ENCODE data around the gene NISCH.

The NISCH gene

DNA sequence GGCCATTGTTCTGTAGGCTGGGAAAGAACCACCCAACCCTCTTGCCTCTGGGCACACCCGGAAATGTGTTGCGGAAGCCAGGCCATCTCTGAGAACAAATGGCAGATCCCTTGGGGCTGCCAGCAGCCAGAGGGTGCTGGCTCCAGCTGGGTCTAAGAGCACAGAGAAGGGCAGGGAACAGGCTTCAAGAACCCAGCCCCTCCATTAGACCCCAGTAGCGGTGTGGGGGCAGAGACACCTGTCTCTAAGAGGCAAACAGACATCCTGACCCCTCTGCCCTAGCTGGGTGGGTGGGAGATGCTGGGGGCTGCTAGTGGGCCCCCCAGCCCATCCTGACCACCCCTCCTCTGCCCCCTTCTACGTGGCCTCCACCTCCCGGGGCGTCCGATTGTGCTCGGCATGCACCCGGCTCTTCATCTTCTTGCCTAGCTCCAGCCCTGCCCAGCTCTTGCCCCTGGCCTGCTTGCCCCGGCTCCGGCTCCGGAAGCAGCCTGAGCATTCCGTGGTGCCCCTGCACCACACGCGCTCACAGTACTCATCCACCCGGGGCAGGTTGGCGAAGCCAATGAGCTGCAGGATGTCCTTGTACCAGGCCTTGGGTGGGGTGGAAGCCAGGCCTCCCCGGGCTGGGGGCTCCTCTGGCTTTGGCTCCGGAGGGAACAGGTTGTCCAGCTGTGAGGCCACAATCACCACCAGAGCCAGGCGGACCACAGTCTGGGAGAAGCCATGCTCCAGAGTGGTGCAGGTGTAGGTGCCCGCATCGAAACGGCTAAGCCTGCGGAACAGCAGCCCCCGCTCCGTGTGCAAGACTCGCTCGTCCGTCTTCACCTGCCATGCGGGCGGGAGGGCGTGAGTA is 19.9 kb upstream of the NISCH start:
- DNase-seq: peak; percentile 26

GRCh38 chr3:52436500-52437149 is 18.8 kb upstream of the NISCH start:
- no peak for DNase-seq

DNA sequence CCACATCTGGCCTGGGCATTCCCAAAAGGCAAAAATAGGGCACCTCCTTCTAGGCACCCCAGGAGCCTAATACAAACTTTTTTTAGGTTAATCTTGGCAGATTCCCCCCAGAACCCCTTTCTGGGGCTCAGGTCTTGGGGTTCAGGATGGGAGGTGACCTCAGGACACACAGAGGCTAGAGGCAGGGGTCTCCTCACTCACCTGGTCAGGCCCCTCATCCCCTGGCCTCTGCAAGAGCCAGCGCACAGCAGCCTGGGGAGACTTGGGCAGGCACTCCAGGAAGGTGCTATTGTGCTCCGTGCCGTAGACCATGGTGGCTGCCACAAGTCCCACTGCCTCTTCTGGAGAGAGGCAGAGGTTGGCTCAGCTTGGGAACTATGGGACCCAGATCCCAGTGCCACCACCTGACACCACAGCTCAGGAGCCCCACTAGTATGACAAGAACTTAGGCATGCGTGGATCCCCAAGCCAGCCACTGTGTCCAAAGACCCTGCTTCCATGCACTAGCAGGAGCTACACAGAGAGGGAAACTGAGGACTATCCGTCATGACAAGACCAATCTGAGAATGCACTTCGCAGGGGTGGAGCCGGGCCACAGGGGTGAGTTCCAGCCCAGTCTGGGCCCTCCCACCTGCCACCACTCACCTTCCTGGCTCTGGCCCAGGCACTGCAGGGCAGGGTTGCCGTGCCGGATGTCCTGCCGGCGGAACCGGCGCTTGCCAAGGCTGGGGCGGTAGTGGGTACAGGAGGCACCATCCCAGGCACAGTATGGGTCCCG is 17.9 kb upstream of the NISCH start:
- DNase-seq: no peak

DNA sequence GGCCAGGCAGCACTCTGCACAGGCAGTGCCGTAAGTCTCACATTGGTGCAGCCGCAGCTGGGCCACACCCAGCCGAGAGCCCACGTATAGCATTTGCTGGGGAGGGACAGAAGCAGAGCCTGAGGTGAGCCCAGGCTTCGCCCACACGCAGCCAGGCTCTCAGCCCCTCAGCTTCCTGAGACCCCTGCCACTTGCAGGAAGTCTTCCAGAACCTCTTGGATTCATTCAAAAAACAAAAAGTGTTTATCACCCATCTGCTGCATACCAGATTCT is 17.4 kb upstream of the NISCH start:
- no peak for DNase-seq

- DNase-seq: no peak
Measured at GRCh38 chr3:52438579-52439425, 16.6 kb upstream of the NISCH start.

GRCh38 chr3:52439426-52440248 is 15.8 kb upstream of the NISCH start:
- no peak for DNase-seq

DNA sequence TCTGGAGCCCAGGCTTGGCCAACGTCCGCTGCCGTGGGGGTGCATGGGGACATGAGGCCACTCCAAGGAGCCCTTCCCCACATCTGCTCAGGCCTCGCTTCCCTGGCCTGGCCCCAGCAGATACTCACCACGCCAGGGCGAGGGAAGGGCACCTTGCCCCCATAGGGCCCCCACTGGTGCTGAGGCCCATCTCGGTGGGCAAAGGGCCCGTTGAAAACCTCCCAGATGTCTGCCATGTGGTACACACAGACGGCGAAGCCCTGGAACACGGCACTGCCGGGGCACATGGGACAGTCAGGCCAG is 15.2 kb upstream of the NISCH start:
- no peak for DNase-seq

- no peak for DNase-seq
Measured at GRCh38 chr3:52440671-52441070, 14.7 kb upstream of the NISCH start.

GRCh38 chr3:52441091-52441771 is 14.2 kb upstream of the NISCH start:
- no peak for DNase-seq

DNA sequence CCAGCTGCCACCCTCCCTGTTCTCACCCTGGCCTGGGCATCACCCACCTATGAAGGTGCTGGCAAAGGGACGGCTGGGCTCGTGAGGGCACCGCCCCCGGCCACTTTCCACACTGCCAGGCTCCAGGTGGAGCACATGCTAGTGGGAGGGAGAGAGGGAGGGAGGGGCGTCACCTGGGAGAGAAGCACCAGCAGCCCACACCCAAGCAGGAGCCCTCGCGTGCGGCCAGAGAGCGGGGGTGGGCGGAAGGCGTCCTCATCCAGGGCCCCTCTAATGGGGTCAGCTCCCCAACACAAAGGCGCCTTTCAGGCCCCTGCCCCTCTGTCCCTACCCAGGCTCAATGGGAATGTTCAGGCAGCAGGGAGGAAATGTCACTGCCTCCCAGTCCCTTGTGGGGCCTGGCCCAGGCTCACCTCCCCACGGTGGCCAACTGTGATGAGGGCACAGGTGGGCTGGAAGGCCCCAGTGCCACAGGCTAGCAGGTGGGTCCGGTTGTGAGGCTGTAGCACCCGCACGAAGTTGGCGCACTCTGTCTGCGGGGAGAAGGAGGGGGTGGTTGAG is 13.6 kb upstream of the NISCH start:
- DNase-seq: no peak

- no peak for DNase-seq
Measured at GRCh38 chr3:52442409-52443267, 12.8 kb upstream of the NISCH start.

GRCh38 chr3:52443268-52443610 is 12.2 kb upstream of the NISCH start:
- DNase-seq: no peak

- DNase-seq: no peak
Measured at GRCh38 chr3:52443791-52444687, 11.4 kb upstream of the NISCH start.

- no peak for DNase-seq
Measured at GRCh38 chr3:52444860-52445793, 10.3 kb upstream of the NISCH start, which contains the start of gene SEMA3G. SEMA3G (minus strand) TSS chr3:52445103; CDS start chr3:52445027, 76 bp downstream.

DNA sequence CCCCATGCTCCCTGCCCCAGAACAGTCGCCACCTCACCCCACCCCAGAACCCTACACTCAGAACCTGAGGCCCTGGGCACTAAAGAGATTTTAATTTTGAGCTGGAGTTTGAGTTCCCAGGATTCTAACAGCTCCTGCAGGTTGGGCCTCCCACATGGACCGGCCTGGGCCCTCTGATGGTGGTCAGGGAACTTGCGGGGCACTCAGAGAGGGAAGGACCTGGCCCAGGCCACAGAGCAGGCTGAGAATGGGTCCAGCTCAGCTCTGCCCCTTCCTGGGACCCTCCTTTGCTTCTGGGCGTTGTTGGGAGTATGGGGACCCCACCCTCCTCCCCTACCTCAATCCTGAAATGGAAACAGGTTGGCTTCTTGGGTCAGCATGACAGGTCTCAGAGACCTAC is 9.4 kb upstream of the NISCH start:
- no peak for DNase-seq

GRCh38 chr3:52446631-52447511 is 8.5 kb upstream of the NISCH start:
- DNase-seq: peak; percentile 47

All from NCI-H1436 (cell line).